ENCODE results near the gene KCNQ5. TPM values are rescaled to one million over a fixed set of nuclear protein-coding genes. Genes with fewer than 3 reads are reported as not detected.

Gene KCNQ5
- total RNA-seq, 1 donor from 2014 or later, result 1.7 TPM

- no peak for TF ChIP-seq CTCF (conservative IDR thresholded peaks at IDR 0.05; ENCODE audit: low read depth, low read length)
- no peak for DNase-seq (ENCODE audit: low read depth)
- no peak overlapping the region for H3K4me3 ChIP-seq (ENCODE audit: low read depth, low read length)
Measured at GRCh38 chr6:72946774-72947173, 324.9 kb downstream of the KCNQ5 start.

- no peak overlapping the region for H3K4me3 ChIP-seq (ENCODE audit: low read depth, low read length)
- TF ChIP-seq CTCF (conservative IDR thresholded peaks at IDR 0.05; ENCODE audit: low read depth, low read length), result no peak
- no peak for DNase-seq (ENCODE audit: low read depth)
Measured at GRCh38 chr6:72947534-72947933, 325.7 kb downstream of the KCNQ5 start.

GRCh38 chr6:72948153-72948552, 326.3 kb downstream of the KCNQ5 start:
- no peak for DNase-seq (ENCODE audit: low read depth)
- no peak overlapping the region for H3K4me3 ChIP-seq (ENCODE audit: low read depth, low read length)
- no peak for TF ChIP-seq CTCF (conservative IDR thresholded peaks at IDR 0.05; ENCODE audit: low read depth, low read length)

GRCh38 chr6:72950114-72950860, 328.4 kb downstream of the KCNQ5 start:
- no peak overlapping the region for H3K4me3 ChIP-seq (ENCODE audit: low read depth, low read length)
- TF ChIP-seq CTCF (conservative IDR thresholded peaks at IDR 0.05; ENCODE audit: low read depth, low read length), result no peak
- peak; percentile 90 for DNase-seq (ENCODE audit: low read depth)

- no peak for TF ChIP-seq CTCF (conservative IDR thresholded peaks at IDR 0.05; ENCODE audit: low read depth, low read length)
- no peak overlapping the region for H3K4me3 ChIP-seq (ENCODE audit: low read depth, low read length)
- DNase-seq (ENCODE audit: low read depth), result peak; percentile 93
Measured at GRCh38 chr6:72952808-72953630, 331.2 kb downstream of the KCNQ5 start.

- no peak for DNase-seq (ENCODE audit: low read depth)
- H3K4me3 ChIP-seq (ENCODE audit: low read depth, low read length), result no peak overlapping the region
Measured at GRCh38 chr6:72953971-72954381, 332.1 kb downstream of the KCNQ5 start.

More at GRCh38 chr6:72953971-72954381, 332.1 kb downstream of the KCNQ5 start:
- no peak for TF ChIP-seq CTCF (conservative IDR thresholded peaks at IDR 0.05; ENCODE audit: low read depth, low read length)

All from epithelial cell of proximal tubule (primary cell).